ENCODE data around the gene RASAL2. TPM values are rescaled to one million over a fixed set of nuclear protein-coding genes. Genes with fewer than 3 reads are reported as not detected.

RASAL2 gene
- total and polyA plus RNA-seq, 2 donors (not counting 1 experiment from before 2014, with no cell fraction given) = 11.9 to 21.8 TPM

- H3K27me3 ChIP-seq (ENCODE audit: control insufficient read depth, insufficient read depth, low read length) = no peaks in the 10 kb centered on the region
- peaks cover 31% of the 10 kb centered on the region for H3K79me2 ChIP-seq (ENCODE audit: control insufficient read depth, insufficient read depth, low read length)
- H3K4me2 ChIP-seq (ENCODE audit: extremely low read depth, insufficient read depth, low read length) = peak overlapping the region; percentile 87
- H3K9ac ChIP-seq (ENCODE audit: insufficient read depth, low read length) = no peak overlapping the region
- H3K4me3 ChIP-seq (replicated peaks in 1 of 4; ENCODE audit: control extremely low read depth in 1 of 4, insufficient read depth in 1 of 4, low read depth in 3 of 4, low read length in 4 of 4) = peak overlapping the region; percentile 2 to 83 (median 46)
- peaks cover 5% of the 10 kb centered on the region for H3K4me1 ChIP-seq (ENCODE audit: control insufficient read depth, extremely low read depth, insufficient read depth, low read length)
- no peak for TF ChIP-seq CTCF (conservative IDR thresholded peaks at IDR 0.05 in 1 of 2, IDR thresholded peaks at IDR 0.05 in 1 of 2; ENCODE audit: low read depth in 1 of 2, low read length in 2 of 2)
- no peak for TF ChIP-seq EZH2 (IDR thresholded peaks at IDR 0.05; ENCODE audit: low read length, missing control alignments)
- H4K20me1 ChIP-seq (ENCODE audit: control insufficient read depth, extremely low read depth, insufficient read depth, low read length) = no peaks in the 10 kb centered on the region
- H2AFZ ChIP-seq (ENCODE audit: low read length) = no peak overlapping the region
- H3K27ac ChIP-seq (ENCODE audit: insufficient read depth, low read length) = peak overlapping the region; percentile 34
- peak in 1 of 2 donors; percentile 40 for DNase-seq (ENCODE audit: low read depth in 2 of 2)
- no peaks in the 10 kb centered on the region for H3K36me3 ChIP-seq (ENCODE audit: control insufficient read depth, insufficient read depth, low read length)
- H3K9me3 ChIP-seq (ENCODE audit: control insufficient read depth, insufficient read depth, low read depth, low read length) = no peaks in the 10 kb centered on the region
These were observed 1.7 kb upstream of the RASAL2 start for GRCh38 chr1:178091986-178092745.

GRCh38 chr1:178092878-178093493 is 918 bp upstream of the RASAL2 start:
- Histone ChIP-seq H3K27me3 (ENCODE audit: control insufficient read depth, insufficient read depth, low read length) (no peaks in the 10 kb centered on the region), H3K9me3 (ENCODE audit: control insufficient read depth, insufficient read depth, low read depth, low read length) (no peaks in the 10 kb centered on the region), H3K36me3 (ENCODE audit: control insufficient read depth, insufficient read depth, low read length) (no peaks in the 10 kb centered on the region), H4K20me1 (ENCODE audit: control insufficient read depth, extremely low read depth, insufficient read depth, low read length) (no peaks in the 10 kb centered on the region), H3K79me2 (ENCODE audit: control insufficient read depth, insufficient read depth, low read length) (peaks cover 40% of the 10 kb centered on the region), H2AFZ (ENCODE audit: low read length) (peak overlapping the region; percentile 71), H3K4me1 (ENCODE audit: control insufficient read depth, extremely low read depth, insufficient read depth, low read length) (peaks cover 9% of the 10 kb centered on the region), H3K27ac (ENCODE audit: insufficient read depth, low read length) (peak overlapping the region; percentile 88), H3K9ac (ENCODE audit: insufficient read depth, low read length) (peak overlapping the region; percentile 89), H3K4me3 (replicated peaks in 1 of 4; ENCODE audit: control extremely low read depth in 1 of 4, insufficient read depth in 1 of 4, low read depth in 3 of 4, low read length in 4 of 4) (peak overlapping the region; percentile 72 to 98 (median 78)), H3K4me2 (ENCODE audit: extremely low read depth, insufficient read depth, low read length) (peak overlapping the region; percentile 87)
- TF ChIP-seq CTCF (conservative IDR thresholded peaks at IDR 0.05 in 1 of 2, IDR thresholded peaks at IDR 0.05 in 1 of 2; ENCODE audit: low read depth in 1 of 2, low read length in 2 of 2) (peak; percentile 27 to 30), EZH2 (IDR thresholded peaks at IDR 0.05; ENCODE audit: low read length, missing control alignments) (no peak)
- no peak for DNase-seq (ENCODE audit: low read depth in 2 of 2)

- no peaks in the 10 kb centered on the region for H4K20me1 ChIP-seq (ENCODE audit: control insufficient read depth, extremely low read depth, insufficient read depth, low read length)
- no peaks in the 10 kb centered on the region for H3K9me3 ChIP-seq (ENCODE audit: control insufficient read depth, insufficient read depth, low read depth, low read length)
- no peak for TF ChIP-seq EZH2 (IDR thresholded peaks at IDR 0.05; ENCODE audit: low read length, missing control alignments)
- no peak for TF ChIP-seq CTCF (conservative IDR thresholded peaks at IDR 0.05 in 1 of 2, IDR thresholded peaks at IDR 0.05 in 1 of 2; ENCODE audit: low read depth in 1 of 2, low read length in 2 of 2)
- H3K36me3 ChIP-seq (ENCODE audit: control insufficient read depth, insufficient read depth, low read length) = no peaks in the 10 kb centered on the region
- peak overlapping the region; percentile 72 to 98 (median 78) for H3K4me3 ChIP-seq (replicated peaks in 1 of 4; ENCODE audit: control extremely low read depth in 1 of 4, insufficient read depth in 1 of 4, low read depth in 3 of 4, low read length in 4 of 4)
- H3K27me3 ChIP-seq (ENCODE audit: control insufficient read depth, insufficient read depth, low read length) = no peaks in the 10 kb centered on the region
- H3K79me2 ChIP-seq (ENCODE audit: control insufficient read depth, insufficient read depth, low read length) = peaks cover 45% of the 10 kb centered on the region
- peak overlapping the region; percentile 88 for H3K27ac ChIP-seq (ENCODE audit: insufficient read depth, low read length)
- peaks cover 13% of the 10 kb centered on the region for H3K4me1 ChIP-seq (ENCODE audit: control insufficient read depth, extremely low read depth, insufficient read depth, low read length)
- H2AFZ ChIP-seq (ENCODE audit: low read length) = peak overlapping the region; percentile 71
- DNase-seq (ENCODE audit: low read depth in 2 of 2) = peak; percentile 96 to 98
- peak overlapping the region; percentile 89 for H3K9ac ChIP-seq (ENCODE audit: insufficient read depth, low read length)
- peak overlapping the region; percentile 87 for H3K4me2 ChIP-seq (ENCODE audit: extremely low read depth, insufficient read depth, low read length)
These were observed 382 bp upstream of the RASAL2 start for GRCh38 chr1:178093494-178093950.
